Glutamatergic neuron (in vitro differentiated cells): ENCODE data around the gene MBLAC1. TPM values are rescaled to one million over a fixed set of nuclear protein-coding genes. Genes with fewer than 3 reads are reported as not detected.

Source experiments
- DNase-seq: peaks from one replicate; pipeline ENCODE4 v3.0.0; 2022
- H3K27ac Mint-ChIP-seq: one replicate; pipeline ENCODE4 v1.8.0; 2020; ENCODE audit warnings: mild to moderate bottlenecking, mixed read lengths, inconsistent platforms; ENCODE audit not compliant: unreplicated experiment
- H3K27me3 Mint-ChIP-seq: one replicate; pipeline ENCODE4 v1.8.0; 2020; ENCODE audit warnings: mild to moderate bottlenecking, moderate library complexity, mixed read lengths, inconsistent platforms; ENCODE audit not compliant: unreplicated experiment
- H3K36me3 Mint-ChIP-seq: one replicate; pipeline ENCODE4 v1.8.0; 2020; ENCODE audit warnings: mild to moderate bottlenecking, mixed read lengths, inconsistent platforms; ENCODE audit not compliant: unreplicated experiment
- H3K4me1 Mint-ChIP-seq: one replicate; pipeline ENCODE4 v1.8.0; 2020; ENCODE audit warnings: mild to moderate bottlenecking, low read depth, mixed read lengths, inconsistent platforms; ENCODE audit not compliant: unreplicated experiment
- H3K4me3 Mint-ChIP-seq: one replicate; pipeline ENCODE4 v1.8.0; 2020; ENCODE audit warnings: mild to moderate bottlenecking, mixed read lengths, inconsistent platforms; ENCODE audit not compliant: unreplicated experiment
- H3K9me3 Mint-ChIP-seq: one replicate; pipeline ENCODE4 v1.8.0; 2020; ENCODE audit warnings: mild to moderate bottlenecking, moderate library complexity, mixed read lengths, inconsistent platforms; ENCODE audit not compliant: unreplicated experiment
- CTCF ChIP-seq: fragments of 200-600 bp; sonication (generic); IDR thresholded peaks from one replicate; pipeline ENCODE4 v1.5.0; 2021; ENCODE audit not compliant: partially characterized antibody, unreplicated experiment
- total RNA-seq: library from RNA; stranded (reverse); fragmentation: NEBNext Ultra II Directional; extraction: Animal tissue kit (Norgen Biotek cat#: 25700); gene quantifications from one replicate; pipeline ENCODE4 v1.2.1, GENCODE V29; 2021; ENCODE audit not compliant: unreplicated experiment

Gene MBLAC1
- total RNA-seq, 1 donor from 2014 or later = 3.3 TPM

- Mint-ChIP-seq H3K27me3 (peaks cover 3% of the 10 kb centered on the region), H3K4me1 (peaks cover 6% of the 10 kb centered on the region), H3K27ac (peak within 1 kb of the TSS; percentile 97), H3K9me3 (peaks cover 13% of the 10 kb centered on the region), H3K4me3 (peak within 1 kb of the TSS; percentile 99), H3K36me3 (no peaks in the 10 kb centered on the region)
- DNase-seq = peak; percentile 96
- TF ChIP-seq CTCF = no peak
These were observed 7.4 kb upstream of the MBLAC1 start, which contains the start of the genes CNPY4 and TAF6 for GRCh38 chr7:100119072-100119969. Gene CNPY4, plus strand, starts transcription at chr7:100119634. Its CDS starts 111 bp downstream, at chr7:100119745. Gene TAF6, minus strand, starts transcription at chr7:100119358. Its CDS starts 5,149 bp downstream, at chr7:100114209.

DNA sequence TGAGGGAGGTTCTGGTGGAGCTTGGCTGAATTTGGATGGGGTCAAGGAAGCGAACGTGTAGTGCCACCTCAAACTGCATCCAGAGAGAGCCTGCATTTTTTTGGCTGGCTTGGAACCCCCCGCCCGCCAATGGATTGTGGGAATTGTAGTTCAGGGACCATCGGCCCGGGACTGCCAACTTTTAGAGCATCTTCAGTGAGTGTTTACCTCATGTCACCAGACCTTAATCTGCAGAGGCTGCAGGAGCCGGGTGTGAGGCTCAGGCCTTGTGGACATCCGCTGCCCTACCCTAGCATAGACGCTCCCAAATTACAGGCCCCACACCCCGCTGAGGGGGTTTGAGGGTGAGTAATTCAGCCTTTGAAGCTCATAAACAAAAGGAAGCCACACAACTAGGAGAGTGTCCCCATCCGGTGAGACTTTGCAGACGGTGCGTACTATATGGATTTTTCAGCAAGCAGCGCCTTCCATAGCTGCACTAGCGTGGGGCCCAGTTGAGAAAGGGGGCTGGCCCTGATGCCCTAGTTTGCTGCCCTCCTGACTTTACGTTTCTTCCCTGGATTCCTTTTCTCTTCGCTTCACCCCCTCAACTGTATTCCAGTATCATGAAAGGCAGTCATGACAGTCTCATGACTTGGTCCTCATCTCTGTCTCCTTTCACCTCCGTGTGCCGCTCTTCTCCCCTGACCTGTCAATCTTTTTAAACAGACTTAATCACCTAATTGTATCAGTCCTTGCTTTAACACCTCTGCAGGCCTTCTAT lies 6.6 kb upstream of the MBLAC1 start:
- H3K27me3 Mint-ChIP-seq = peaks cover 3% of the 10 kb centered on the region
- TF ChIP-seq CTCF = no peak
- H3K27ac Mint-ChIP-seq = peak overlapping the region; percentile 97
- no peaks in the 10 kb centered on the region for H3K36me3 Mint-ChIP-seq
- DNase-seq = peak; percentile 59
- H3K4me3 Mint-ChIP-seq = peak overlapping the region; percentile 99
- peaks cover 6% of the 10 kb centered on the region for H3K4me1 Mint-ChIP-seq
- peaks cover 13% of the 10 kb centered on the region for H3K9me3 Mint-ChIP-seq

DNA sequence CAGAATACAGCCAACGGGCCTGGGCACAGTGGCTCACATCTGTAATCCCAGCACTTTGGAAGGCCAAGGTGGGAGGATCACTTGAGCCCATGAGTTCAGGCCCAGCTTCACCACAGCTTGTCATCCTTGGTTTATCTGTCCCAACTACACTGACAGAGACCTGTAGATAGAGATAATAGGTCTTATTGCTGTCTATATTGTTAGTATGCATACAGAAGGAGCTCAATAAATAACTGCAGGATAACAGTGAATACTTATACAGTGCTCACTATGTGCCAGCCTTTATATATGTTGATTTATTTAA lies 6.1 kb upstream of the MBLAC1 start:
- no peak for DNase-seq
- TF ChIP-seq CTCF = no peak
- Mint-ChIP-seq H3K27me3 (peaks cover 3% of the 10 kb centered on the region), H3K4me1 (peaks cover 6% of the 10 kb centered on the region), H3K27ac (peak overlapping the region; percentile 1), H3K9me3 (peaks cover 13% of the 10 kb centered on the region), H3K36me3 (no peaks in the 10 kb centered on the region), H3K4me3 (peak overlapping the region; percentile 99)

DNA sequence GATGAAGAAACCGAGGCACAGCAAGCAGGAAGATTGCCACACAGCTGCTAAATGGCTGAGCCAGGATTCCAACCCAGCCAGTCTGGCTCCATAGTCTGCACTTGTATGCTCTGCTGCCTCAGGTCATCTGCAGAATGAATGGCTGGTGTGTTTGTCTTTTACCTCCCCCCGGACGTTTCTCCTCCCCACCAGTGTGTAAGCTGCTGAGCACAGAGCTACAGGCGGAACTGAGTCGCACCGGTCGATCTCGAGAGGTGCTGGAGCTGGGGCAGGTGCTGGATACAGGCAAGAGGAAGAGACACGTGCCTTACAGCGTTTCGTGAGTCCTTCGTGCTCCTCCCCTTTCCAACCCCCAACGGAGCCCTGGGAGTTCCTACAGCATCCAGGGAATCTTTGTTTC lies 4.7 kb upstream of the MBLAC1 start:
- Mint-ChIP-seq H3K27me3 (peaks cover 9% of the 10 kb centered on the region), H3K36me3 (no peaks in the 10 kb centered on the region), H3K9me3 (peaks cover 13% of the 10 kb centered on the region), H3K27ac (no peak overlapping the region), H3K4me3 (no peak overlapping the region), H3K4me1 (peaks cover 6% of the 10 kb centered on the region)
- TF ChIP-seq CTCF = no peak
- no peak for DNase-seq
